Nephron progenitor cell (in vitro differentiated cells): ENCODE measurements around the gene GAS2L1.

Source experiments
- DNase-seq: peaks from one replicate; pipeline ENCODE4 v3.0.0; 2021
- H3K27ac Mint-ChIP-seq: 2 replicates; pipeline ENCODE4 v1.8.0; 2021; ENCODE audit warnings: mild to moderate bottlenecking, moderate library complexity, mixed read lengths
- H3K27me3 Mint-ChIP-seq: 2 replicates; pipeline ENCODE4 v1.8.0; 2021; ENCODE audit warnings: mild to moderate bottlenecking, low read depth, mixed read lengths; ENCODE audit not compliant: poor library complexity
- H3K36me3 Mint-ChIP-seq: 2 replicates; pipeline ENCODE4 v1.8.0; 2021; ENCODE audit warnings: low read depth, mixed read lengths
- H3K4me1 Mint-ChIP-seq: 2 replicates; pipeline ENCODE4 v1.8.0; 2021; ENCODE audit warnings: mixed read lengths
- H3K4me3 Mint-ChIP-seq: 2 replicates; pipeline ENCODE4 v1.8.0; 2021; ENCODE audit warnings: mild to moderate bottlenecking, moderate library complexity, mixed read lengths
- H3K9me3 Mint-ChIP-seq: 2 replicates; pipeline ENCODE4 v1.8.0; 2021; ENCODE audit warnings: mild to moderate bottlenecking, moderate library complexity, mixed read lengths
- TF ChIP-seq, protein P1 (sequence below): fragments of 200-600 bp; sonication (generic); IDR thresholded peaks from 2 replicates; pipeline ENCODE4 v1.5.0; 2021; ENCODE audit warnings: antibody characterized with exemption

Gene GAS2L1

DNA sequence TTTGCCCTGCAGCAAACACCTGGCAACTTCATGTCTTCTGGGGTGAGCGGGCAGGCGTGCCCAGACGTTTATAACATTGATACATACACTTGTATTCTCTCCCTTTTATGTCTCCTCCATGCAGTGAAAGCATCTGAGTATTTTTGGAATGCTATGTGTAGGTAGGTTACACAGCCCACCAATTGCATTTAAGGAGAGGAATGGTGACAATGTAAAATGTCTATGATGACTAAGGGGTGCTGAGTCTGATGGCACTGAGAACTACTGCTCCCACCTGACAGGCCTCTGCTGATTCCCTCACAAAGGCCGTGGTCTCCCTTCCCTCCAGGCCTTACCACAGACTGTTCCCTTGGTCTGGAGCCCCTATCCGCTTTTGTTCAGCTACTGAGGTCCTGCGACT lies 31.9 kb downstream of the GAS2L1 start:
- Mint-ChIP-seq H3K36me3 (peaks cover 49% of the 10 kb centered on the region), H3K27ac (no peak overlapping the region), H3K4me3 (no peak overlapping the region), H3K4me1 (peaks cover 34% of the 10 kb centered on the region), H3K9me3 (no peaks in the 10 kb centered on the region), H3K27me3 (no peaks in the 10 kb centered on the region)
- TF ChIP-seq, protein P1, sequence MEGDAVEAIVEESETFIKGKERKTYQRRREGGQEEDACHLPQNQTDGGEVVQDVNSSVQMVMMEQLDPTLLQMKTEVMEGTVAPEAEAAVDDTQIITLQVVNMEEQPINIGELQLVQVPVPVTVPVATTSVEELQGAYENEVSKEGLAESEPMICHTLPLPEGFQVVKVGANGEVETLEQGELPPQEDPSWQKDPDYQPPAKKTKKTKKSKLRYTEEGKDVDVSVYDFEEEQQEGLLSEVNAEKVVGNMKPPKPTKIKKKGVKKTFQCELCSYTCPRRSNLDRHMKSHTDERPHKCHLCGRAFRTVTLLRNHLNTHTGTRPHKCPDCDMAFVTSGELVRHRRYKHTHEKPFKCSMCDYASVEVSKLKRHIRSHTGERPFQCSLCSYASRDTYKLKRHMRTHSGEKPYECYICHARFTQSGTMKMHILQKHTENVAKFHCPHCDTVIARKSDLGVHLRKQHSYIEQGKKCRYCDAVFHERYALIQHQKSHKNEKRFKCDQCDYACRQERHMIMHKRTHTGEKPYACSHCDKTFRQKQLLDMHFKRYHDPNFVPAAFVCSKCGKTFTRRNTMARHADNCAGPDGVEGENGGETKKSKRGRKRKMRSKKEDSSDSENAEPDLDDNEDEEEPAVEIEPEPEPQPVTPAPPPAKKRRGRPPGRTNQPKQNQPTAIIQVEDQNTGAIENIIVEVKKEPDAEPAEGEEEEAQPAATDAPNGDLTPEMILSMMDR = no peak
- DNase-seq = no peak

DNA sequence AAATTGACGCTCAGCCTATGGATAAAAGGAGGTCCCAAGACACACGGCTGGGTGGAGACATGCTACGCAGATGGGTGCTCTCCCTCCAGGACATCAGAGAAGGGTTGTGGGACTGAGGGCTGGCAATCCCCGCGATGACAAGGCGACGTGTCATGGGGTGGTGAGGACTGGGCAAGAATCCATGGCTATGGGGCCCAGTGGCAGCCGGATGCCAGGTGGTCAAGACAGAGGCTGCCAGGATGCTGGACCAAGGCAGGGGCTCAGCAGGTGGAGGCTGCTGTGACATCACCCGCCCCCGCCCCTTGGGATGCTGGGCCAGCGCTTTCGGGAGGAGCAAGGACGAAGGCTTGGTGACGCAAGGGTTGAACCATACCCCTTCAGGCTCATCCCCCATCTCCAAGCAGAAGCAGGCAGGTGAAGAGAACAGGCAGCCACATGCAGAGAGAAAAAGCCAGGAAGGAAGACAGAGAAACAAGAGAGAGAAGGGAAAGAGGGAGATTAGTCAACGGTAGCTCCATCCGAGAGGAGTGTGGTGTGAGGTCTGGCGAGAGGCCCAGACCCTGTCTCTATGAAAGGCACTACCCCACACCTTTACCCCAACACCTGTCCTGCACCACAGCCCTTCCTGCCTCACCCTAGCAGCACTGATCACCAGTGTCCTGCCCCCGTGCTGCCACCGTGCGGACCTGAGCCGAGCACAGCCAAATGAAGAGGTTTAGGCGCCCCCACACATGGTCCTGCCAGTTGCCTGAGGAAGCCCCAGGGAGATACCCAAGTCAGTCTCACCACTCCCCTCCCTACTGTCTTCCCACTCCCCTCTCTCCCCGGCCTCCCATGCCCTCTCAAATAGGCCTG lies 33.2 kb downstream of the GAS2L1 start:
- peaks cover 42% of the 10 kb centered on the region for H3K36me3 Mint-ChIP-seq

DNA sequence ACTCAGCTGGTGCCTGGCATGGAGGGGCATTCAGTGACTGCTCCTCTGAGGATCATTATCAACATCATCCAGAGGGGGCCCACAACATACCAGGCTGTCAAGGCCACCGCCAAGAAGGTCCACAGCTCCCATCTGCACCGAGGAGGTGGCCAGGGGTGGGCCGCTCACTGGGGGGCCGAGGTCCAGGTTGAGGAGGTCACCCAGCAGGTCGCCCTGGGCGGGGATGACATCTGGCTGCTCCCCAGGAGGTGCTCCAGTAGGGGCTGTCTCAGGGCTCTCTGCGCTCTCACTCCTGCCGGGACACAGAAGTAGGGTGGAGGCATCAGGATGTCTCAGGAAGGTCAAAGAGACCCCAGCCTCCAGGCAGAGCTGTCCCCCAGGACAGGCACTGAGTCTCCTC lies 34.1 kb downstream of the GAS2L1 start:
- Mint-ChIP-seq H3K4me3 (no peak overlapping the region), H3K27ac (no peak overlapping the region), H3K36me3 (peaks cover 36% of the 10 kb centered on the region), H3K27me3 (no peaks in the 10 kb centered on the region), H3K4me1 (peaks cover 25% of the 10 kb centered on the region), H3K9me3 (no peaks in the 10 kb centered on the region)
- no peak for DNase-seq
- TF ChIP-seq, protein P1 = no peak

More for the DNA sequence above, 33.2 kb downstream of the GAS2L1 start:
- Mint-ChIP-seq H3K27ac (peak overlapping the region; percentile 82), H3K9me3 (no peaks in the 10 kb centered on the region), H3K4me3 (no peak overlapping the region), H3K27me3 (no peaks in the 10 kb centered on the region), H3K4me1 (peaks cover 34% of the 10 kb centered on the region)
- TF ChIP-seq, protein P1 = no peak
- DNase-seq = no peak

DNA sequence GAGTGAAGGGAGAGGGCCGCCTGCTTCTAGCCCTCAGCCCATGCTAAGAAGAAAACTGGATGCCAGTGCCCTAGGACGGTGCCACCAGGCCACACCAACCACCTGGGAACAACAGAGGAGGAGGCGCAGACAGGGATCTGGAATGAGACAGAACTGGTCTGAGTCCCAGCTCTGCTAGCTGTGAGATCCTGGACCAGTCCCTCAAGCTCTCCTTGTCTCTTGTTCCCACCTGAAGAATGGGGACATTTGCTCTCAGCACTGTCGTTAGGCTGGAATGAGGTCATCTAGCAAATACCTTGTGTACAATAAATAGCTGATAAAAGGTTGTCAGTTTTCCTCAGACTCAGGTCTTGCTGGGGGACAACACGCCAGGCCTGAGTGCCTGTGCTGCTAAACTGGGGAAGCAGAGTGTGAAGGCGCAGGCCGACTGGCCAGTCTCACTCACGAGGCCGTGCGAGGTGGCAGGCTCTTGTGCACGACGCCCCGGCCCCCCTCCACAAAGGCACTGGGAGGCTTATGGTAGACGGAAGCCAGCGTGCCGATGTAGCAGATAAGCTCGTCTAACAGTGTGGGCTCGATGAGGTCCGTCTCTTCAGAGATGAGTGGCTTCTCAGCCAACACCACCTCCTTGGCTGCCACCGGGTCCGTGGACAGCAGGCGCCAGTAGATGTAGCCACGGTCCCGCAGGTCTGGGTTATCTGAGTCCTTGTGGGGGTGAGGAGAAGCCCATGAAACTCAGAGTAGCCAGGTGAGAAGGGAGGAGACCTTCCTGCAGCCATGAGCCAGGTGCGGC lies 34.8 kb downstream of the GAS2L1 start:
- H3K27ac Mint-ChIP-seq = no peak overlapping the region
- TF ChIP-seq, protein P1 = no peak
- H3K36me3 Mint-ChIP-seq = peaks cover 38% of the 10 kb centered on the region
- no peak overlapping the region for H3K4me3 Mint-ChIP-seq
- peaks cover 22% of the 10 kb centered on the region for H3K4me1 Mint-ChIP-seq
- H3K9me3 Mint-ChIP-seq = no peaks in the 10 kb centered on the region
- no peak for DNase-seq
- H3K27me3 Mint-ChIP-seq = no peaks in the 10 kb centered on the region

DNA sequence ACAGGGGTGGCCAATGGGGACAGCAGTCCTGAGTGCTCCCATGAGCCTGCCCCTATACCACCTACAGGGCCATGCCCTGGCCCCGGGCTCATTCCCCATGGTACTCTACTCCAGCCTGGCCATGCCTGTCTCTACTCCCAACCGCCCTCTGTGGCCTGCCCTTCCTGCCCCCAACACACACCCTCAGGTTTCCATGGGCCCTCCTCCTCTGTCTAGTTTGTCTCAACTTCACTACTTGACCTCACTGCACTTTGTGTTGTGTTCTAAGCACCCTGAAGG lies 35.3 kb downstream of the GAS2L1 start:
- TF ChIP-seq, protein P1 = no peak
- peaks cover 25% of the 10 kb centered on the region for H3K4me1 Mint-ChIP-seq

More for the DNA sequence above, 35.3 kb downstream of the GAS2L1 start:
- no peaks in the 10 kb centered on the region for H3K27me3 Mint-ChIP-seq
- no peak for DNase-seq
- peaks cover 36% of the 10 kb centered on the region for H3K36me3 Mint-ChIP-seq
- H3K9me3 Mint-ChIP-seq = no peaks in the 10 kb centered on the region
- no peak overlapping the region for H3K4me3 Mint-ChIP-seq
- H3K27ac Mint-ChIP-seq = peak overlapping the region; percentile 68
